Glutamatergic neuron (in vitro differentiated cells): ENCODE data around the gene MAT2A. TPM values are rescaled to one million over a fixed set of nuclear protein-coding genes. Genes with fewer than 3 reads are reported as not detected.
A peak's percentile ranks its signal among the peaks of the same experiment; 100 is the strongest.

Experiments
- DNase-seq: peaks from one replicate; pipeline ENCODE4 v3.0.0; 2022
- H3K27ac Mint-ChIP-seq: one replicate; pipeline ENCODE4 v1.8.0; 2020; ENCODE audit warnings: mild to moderate bottlenecking, mixed read lengths, inconsistent platforms; ENCODE audit not compliant: unreplicated experiment
- H3K27me3 Mint-ChIP-seq: one replicate; pipeline ENCODE4 v1.8.0; 2020; ENCODE audit warnings: mild to moderate bottlenecking, moderate library complexity, mixed read lengths, inconsistent platforms; ENCODE audit not compliant: unreplicated experiment
- H3K36me3 Mint-ChIP-seq: one replicate; pipeline ENCODE4 v1.8.0; 2020; ENCODE audit warnings: mild to moderate bottlenecking, mixed read lengths, inconsistent platforms; ENCODE audit not compliant: unreplicated experiment
- H3K4me1 Mint-ChIP-seq: one replicate; pipeline ENCODE4 v1.8.0; 2020; ENCODE audit warnings: mild to moderate bottlenecking, low read depth, mixed read lengths, inconsistent platforms; ENCODE audit not compliant: unreplicated experiment
- H3K4me3 Mint-ChIP-seq: one replicate; pipeline ENCODE4 v1.8.0; 2020; ENCODE audit warnings: mild to moderate bottlenecking, mixed read lengths, inconsistent platforms; ENCODE audit not compliant: unreplicated experiment
- H3K9me3 Mint-ChIP-seq: one replicate; pipeline ENCODE4 v1.8.0; 2020; ENCODE audit warnings: mild to moderate bottlenecking, moderate library complexity, mixed read lengths, inconsistent platforms; ENCODE audit not compliant: unreplicated experiment
- CTCF ChIP-seq: fragments of 200-600 bp; sonication (generic); IDR thresholded peaks from one replicate; pipeline ENCODE4 v1.5.0; 2021; ENCODE audit not compliant: partially characterized antibody, unreplicated experiment
- total RNA-seq: library from RNA; stranded (reverse); fragmentation: NEBNext Ultra II Directional; extraction: Animal tissue kit (Norgen Biotek cat#: 25700); gene quantifications from one replicate; pipeline ENCODE4 v1.2.1, GENCODE V29; 2021; ENCODE audit not compliant: unreplicated experiment

The MAT2A gene
- total RNA-seq, 1 donor from 2014 or later = 302 TPM

GRCh38 chr2:85501248-85501647 is 37.7 kb upstream of the MAT2A start:
- Mint-ChIP-seq H3K27ac (no peak overlapping the region), H3K4me3 (no peak overlapping the region), H3K9me3 (peaks cover 2% of the 10 kb centered on the region), H3K4me1 (peaks cover 8% of the 10 kb centered on the region), H3K27me3 (peaks cover 8% of the 10 kb centered on the region), H3K36me3 (no peaks in the 10 kb centered on the region)
- DNase-seq = no peak
- no peak for TF ChIP-seq CTCF

DNA sequence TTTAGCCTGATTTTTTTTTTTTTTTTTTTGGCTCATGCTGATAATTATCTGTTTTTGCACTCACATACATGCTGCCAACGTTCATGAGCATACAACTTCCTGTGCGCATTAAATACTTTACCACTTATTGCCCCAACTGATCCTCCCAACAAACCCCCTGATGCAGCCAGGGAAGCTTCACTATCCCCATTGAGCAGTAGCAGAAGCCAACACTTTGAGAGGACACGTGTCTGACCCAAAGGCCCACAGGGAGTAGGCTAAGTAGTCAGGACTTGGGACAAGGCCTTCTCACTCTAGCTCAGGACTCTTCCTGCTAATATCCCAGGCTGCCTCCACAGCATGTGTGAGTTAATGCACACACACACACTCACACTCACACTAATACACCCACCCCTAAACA is 36.2 kb upstream of the MAT2A start:
- H3K9me3 Mint-ChIP-seq = peaks cover 2% of the 10 kb centered on the region
- TF ChIP-seq CTCF = no peak
- no peak overlapping the region for H3K27ac Mint-ChIP-seq
- no peaks in the 10 kb centered on the region for H3K36me3 Mint-ChIP-seq
- H3K4me3 Mint-ChIP-seq = no peak overlapping the region
- peaks cover 11% of the 10 kb centered on the region for H3K27me3 Mint-ChIP-seq
- H3K4me1 Mint-ChIP-seq = peaks cover 8% of the 10 kb centered on the region
- DNase-seq = no peak

GRCh38 chr2:85503168-85503850 is 35.7 kb upstream of the MAT2A start:
- Mint-ChIP-seq H3K27ac (no peak overlapping the region), H3K36me3 (no peaks in the 10 kb centered on the region), H3K4me1 (peaks cover 8% of the 10 kb centered on the region), H3K4me3 (no peak overlapping the region), H3K27me3 (peaks cover 11% of the 10 kb centered on the region), H3K9me3 (peaks cover 2% of the 10 kb centered on the region)
- DNase-seq = no peak
- TF ChIP-seq CTCF = no peak

DNA sequence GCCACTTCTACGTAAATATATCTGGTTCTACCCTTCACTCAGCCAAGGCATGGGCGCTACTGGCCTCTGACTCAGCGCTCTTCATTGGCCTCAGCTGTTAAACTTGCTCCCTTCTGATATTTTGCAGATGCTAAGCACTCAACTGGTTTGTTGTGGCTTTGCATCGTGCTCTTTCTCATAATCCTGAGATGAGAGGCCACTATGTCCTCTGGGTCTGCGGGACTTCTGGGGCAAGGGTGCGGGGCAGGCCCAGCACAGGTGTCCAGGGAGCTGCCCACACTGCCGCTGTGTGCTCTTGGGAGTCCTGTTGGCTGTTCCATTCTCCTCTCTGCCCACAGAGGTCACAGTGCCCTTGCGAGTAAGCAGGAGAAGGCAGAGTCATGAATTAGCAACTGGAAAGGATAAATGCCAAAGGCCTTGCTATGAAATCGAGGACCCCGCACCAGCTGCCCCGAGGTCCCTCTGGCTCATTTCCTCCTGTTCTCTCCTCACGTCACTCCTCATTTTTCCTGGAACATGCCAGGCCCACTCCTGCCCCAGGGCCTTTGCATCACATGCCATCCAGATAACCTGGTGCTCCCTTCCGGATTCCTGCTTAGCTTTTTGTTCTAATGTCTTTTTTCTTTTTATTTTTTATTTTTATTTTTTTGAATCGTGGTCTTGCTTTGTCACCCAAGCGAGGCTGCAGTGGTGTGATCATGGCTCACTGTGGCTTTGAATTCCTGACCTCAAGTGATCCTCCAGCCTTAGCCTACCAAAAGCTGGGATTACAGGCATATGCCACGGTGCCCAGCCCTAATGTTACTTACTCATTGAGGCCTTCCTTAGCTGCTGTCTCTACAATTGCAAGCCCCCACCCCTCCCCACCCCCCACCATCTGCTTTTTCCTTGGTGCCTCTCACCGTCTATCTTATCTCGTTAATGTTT is 34.9 kb upstream of the MAT2A start:
- Mint-ChIP-seq H3K36me3 (no peaks in the 10 kb centered on the region), H3K4me3 (no peak overlapping the region), H3K9me3 (peaks cover 2% of the 10 kb centered on the region), H3K27ac (peak overlapping the region; percentile 76), H3K27me3 (peaks cover 11% of the 10 kb centered on the region), H3K4me1 (peaks cover 8% of the 10 kb centered on the region)
- TF ChIP-seq CTCF = no peak
- DNase-seq = no peak
